AG09319 (cell line): ENCODE results near the gene PDE2A.

ENCODE experiments used
- DNase-seq: peaks from one replicate; pipeline ENCODE4 v3.0.0-alpha.2; 2010; ENCODE audit warnings: low read depth; ENCODE audit errors: extremely low read depth
- CTCF ChIP-seq: IDR thresholded peaks from 2 replicates; pipeline ENCODE4 v1.5.1; 2011; ENCODE audit warnings: low read depth, mild to moderate bottlenecking, inconsistent platforms, low read length, moderate library complexity

PDE2A gene

GRCh38 chr11:72637198-72637597 is 37.0 kb downstream of the PDE2A start:
- TF ChIP-seq CTCF: no peak
- DNase-seq: no peak

- TF ChIP-seq CTCF: no peak
- DNase-seq: no peak
These were observed 37.8 kb downstream of the PDE2A start for GRCh38 chr11:72636376-72636775.

GRCh38 chr11:72635933-72636332 is 38.3 kb downstream of the PDE2A start:
- TF ChIP-seq CTCF: no peak
- DNase-seq: no peak

GRCh38 chr11:72635309-72635915 is 38.8 kb downstream of the PDE2A start:
- no peak for TF ChIP-seq CTCF
- no peak for DNase-seq

- no peak for TF ChIP-seq CTCF
- no peak for DNase-seq
These were observed 39.6 kb downstream of the PDE2A start for GRCh38 chr11:72634472-72635095.

- no peak for DNase-seq
- TF ChIP-seq CTCF: no peak
These were observed 40.2 kb downstream of the PDE2A start for GRCh38 chr11:72634016-72634415.

GRCh38 chr11:72633068-72633467 is 41.2 kb downstream of the PDE2A start:
- DNase-seq: no peak
- TF ChIP-seq CTCF: no peak
